H9 (cell line): ENCODE data around the gene IP6K3. TPM values are rescaled to one million over a fixed set of nuclear protein-coding genes. Genes with fewer than 3 reads are reported as not detected.

Experiments used
- DNase-seq: peaks from one replicate; pipeline ENCODE4 v3.0.0-alpha.2; 2017
- H2AFZ ChIP-seq: one replicate; pipeline ENCODE4 v1.6.1; 2013; ENCODE audit warnings: mild to moderate bottlenecking, low read length, control low read depth, moderate library complexity
- H2AK5ac ChIP-seq: 2 replicates; pipeline ENCODE4 v1.6.1; 2013; ENCODE audit warnings: low read length, control low read depth, mixed read lengths; ENCODE audit not compliant: insufficient read length
- H2BK120ac ChIP-seq: one replicate; pipeline ENCODE4 v1.6.1; 2013; ENCODE audit warnings: low read depth, mild to moderate bottlenecking, low read length, control low read depth, inconsistent platforms; ENCODE audit not compliant: poor library complexity, severe bottlenecking
- H2BK12ac ChIP-seq: 2 replicates; pipeline ENCODE4 v1.6.1; 2013; ENCODE audit warnings: low read length, control low read depth, mixed read lengths, low read depth; ENCODE audit not compliant: insufficient read length
- H2BK15ac ChIP-seq: 2 replicates; pipeline ENCODE4 v1.6.1; 2013; ENCODE audit warnings: low read depth, low read length, control low read depth
- H2BK20ac ChIP-seq: one replicate; pipeline ENCODE4 v1.6.1; 2013; ENCODE audit warnings: low read depth, mild to moderate bottlenecking, low read length, control low read depth, inconsistent platforms; ENCODE audit not compliant: poor library complexity, severe bottlenecking
- H2BK5ac ChIP-seq: 2 replicates; pipeline ENCODE4 v1.6.1; 2013; ENCODE audit warnings: low read length, control low read depth, mixed read lengths; ENCODE audit not compliant: insufficient read length
- H3K14ac ChIP-seq: 2 replicates; pipeline ENCODE4 v1.6.1; 2013; ENCODE audit warnings: low read length, control low read depth; ENCODE audit not compliant: insufficient read depth
- H3K18ac ChIP-seq: 2 replicates; pipeline ENCODE4 v1.6.1; 2013; ENCODE audit warnings: low read depth, mild to moderate bottlenecking, mixed read lengths, low read length, control low read depth; ENCODE audit not compliant: insufficient read length
- H3K23ac ChIP-seq: 2 replicates; pipeline ENCODE4 v1.6.1; 2013; ENCODE audit warnings: low read length, control low read depth, mixed read lengths, low read depth; ENCODE audit not compliant: insufficient read length
- H3K23me2 ChIP-seq: 2 replicates; pipeline ENCODE4 v1.6.1; 2013; ENCODE audit warnings: low read depth, mild to moderate bottlenecking, mixed read lengths, low read length, control low read depth; ENCODE audit not compliant: insufficient read length, poor library complexity, severe bottlenecking
- H3K27ac ChIP-seq: 2 replicates; pipeline ENCODE4 v1.5.1; 2013; ENCODE audit warnings: low read length, control low read depth, mixed read lengths, low read depth; ENCODE audit not compliant: insufficient read length
- H3K27me3 ChIP-seq: 2 replicates; pipeline ENCODE4 v1.6.1; 2013; ENCODE audit warnings: low read length, control low read depth, inconsistent platforms; ENCODE audit not compliant: insufficient read depth
- H3K4ac ChIP-seq: 2 replicates; pipeline ENCODE4 v1.6.1; 2013; ENCODE audit warnings: low read depth, mild to moderate bottlenecking, control low read depth, inconsistent platforms, low read length, moderate library complexity
- H3K4me1 ChIP-seq: 2 replicates; pipeline ENCODE4 v1.6.1; 2013; ENCODE audit warnings: low read length, control low read depth, inconsistent platforms; ENCODE audit not compliant: insufficient read depth
- H3K4me2 ChIP-seq: 2 replicates; pipeline ENCODE4 v1.6.1; 2013; ENCODE audit warnings: low read length, control low read depth, mixed read lengths; ENCODE audit not compliant: insufficient read length, insufficient read depth
- H3K56ac ChIP-seq: 2 replicates; pipeline ENCODE4 v1.6.1; 2013; ENCODE audit warnings: low read depth, mild to moderate bottlenecking, mixed read lengths, low read length, control low read depth; ENCODE audit not compliant: insufficient read length
- H3K79me1 ChIP-seq: 2 replicates; pipeline ENCODE4 v1.6.1; 2013; ENCODE audit warnings: low read depth, mild to moderate bottlenecking, moderate library complexity, low read length, control low read depth, inconsistent platforms; ENCODE audit not compliant: insufficient read depth, poor library complexity, severe bottlenecking
- H3K79me2 ChIP-seq: 2 replicates; pipeline ENCODE4 v1.6.1; 2013; ENCODE audit warnings: low read length, control low read depth, inconsistent platforms; ENCODE audit not compliant: insufficient read depth
- H3K9ac ChIP-seq: 2 replicates; pipeline ENCODE4 v1.6.1; 2013; ENCODE audit warnings: low read length, control low read depth, mixed read lengths; ENCODE audit not compliant: insufficient read length; ENCODE audit errors: extremely low read depth
- H3K9me3 ChIP-seq: one replicate; pipeline ENCODE4 v1.6.1; 2013; ENCODE audit warnings: low read depth, low read length, inconsistent platforms; ENCODE audit not compliant: control insufficient read depth
- H3T11ph ChIP-seq: one replicate; pipeline ENCODE4 v1.6.1; 2013; ENCODE audit warnings: mild to moderate bottlenecking, low read length, control low read depth, inconsistent platforms
- H4K20me1 ChIP-seq: one replicate; pipeline ENCODE4 v1.6.1; 2013; ENCODE audit not compliant: control insufficient read depth, insufficient read length, insufficient read depth
- H4K5ac ChIP-seq: 2 replicates; pipeline ENCODE4 v1.6.1; 2013; ENCODE audit warnings: low read depth, mild to moderate bottlenecking, mixed read lengths, low read length, control low read depth; ENCODE audit not compliant: insufficient read length
- H4K8ac ChIP-seq: replicated peaks from 2 replicates; pipeline ENCODE4 v1.6.1; 2013; ENCODE audit warnings: low read length, control low read depth, mixed read lengths, low read depth; ENCODE audit not compliant: insufficient read length
- H4K91ac ChIP-seq: 2 replicates; pipeline ENCODE4 v1.6.1; 2013; ENCODE audit warnings: low read depth, mild to moderate bottlenecking, moderate library complexity, mixed read lengths, low read length, control low read depth; ENCODE audit not compliant: insufficient read length
- H3K27ac Mint-ChIP-seq, 3 experiments: 2 replicates in 2 of 3; 3 replicates in 1 of 3; pipeline ENCODE4 v1.8.0; 2020 to 2021; ENCODE audit warnings: mixed read lengths in 3 of 3, mild to moderate bottlenecking in 1 of 3, moderate library complexity in 1 of 3
- H3K27me3 Mint-ChIP-seq: 2 replicates; pipeline ENCODE4 v1.8.0; 2021; ENCODE audit warnings: low read depth, mild to moderate bottlenecking, moderate library complexity, mixed read lengths
- H3K36me3 Mint-ChIP-seq, 3 experiments: 2 replicates in 2 of 3; 3 replicates in 1 of 3; pipeline ENCODE4 v1.8.0; 2020 to 2021; ENCODE audit warnings: low read depth in 3 of 3, mixed read lengths in 3 of 3; ENCODE audit not compliant: insufficient read depth in 1 of 3
- H3K4me1 Mint-ChIP-seq, 2 experiments: 2 replicates each; pipeline ENCODE4 v1.8.0; 2020; ENCODE audit warnings: mixed read lengths in 2 of 2
- H3K4me3 Mint-ChIP-seq, 2 experiments: 2 replicates in 1 of 2; 3 replicates in 1 of 2; pipeline ENCODE4 v1.8.0; 2020 to 2021; ENCODE audit warnings: mild to moderate bottlenecking in 2 of 2, mixed read lengths in 2 of 2, moderate library complexity in 1 of 2
- H3K9me3 Mint-ChIP-seq, 2 experiments: 2 replicates in 1 of 2; 3 replicates in 1 of 2; pipeline ENCODE4 v1.8.0; 2020; ENCODE audit warnings: mild to moderate bottlenecking in 2 of 2, mixed read lengths in 2 of 2, moderate library complexity in 1 of 2
- WGBS: extraction: QIAGEN DNeasy Blood & Tissue Kit; methylation state at CpG from one replicate; pipeline ENCODE4 v1.1.7; 2013; ENCODE audit warnings: missing lambda C conversion rate, low lambda C conversion rate, mixed read lengths; ENCODE audit not compliant: insufficient read length; ENCODE audit errors: extremely low coverage; 5-methylcytosine and 5-hydroxymethylcytosine counted together
- total RNA-seq: library from RNA; stranded (reverse); gene quantifications from 2 replicates; pipeline ENCODE4 v1.2.1, GENCODE V29; 2021
- TF ChIP-seq, protein P1 (sequence below): fragments of 200-600 bp; sonication (generic); conservative IDR thresholded peaks from 3 replicates; pipeline ENCODE4 v1.8.0; 2021; ENCODE audit warnings: antibody characterized with exemption, mild to moderate bottlenecking

Gene IP6K3
- total RNA-seq, 1 experiment from 2014 or later, result 0.46 TPM

- H3K36me3 Mint-ChIP-seq, result peaks cover 36 to 79% (median 66%) of the 10 kb centered on the region in 3 experiments
- no peak overlapping the region for H2BK5ac ChIP-seq
- no peak overlapping the region for H2AK5ac ChIP-seq
- no peaks in the 10 kb centered on the region for H3K9me3 Mint-ChIP-seq
- H3K27ac Mint-ChIP-seq, result peak overlapping the region in 1 of 3 experiments; percentile 68; a peak in 1 of 7 replicates
- no peaks in the 10 kb centered on the region for H3K27me3 ChIP-seq
- H2BK15ac ChIP-seq, result no peak overlapping the region
- H3K4me2 ChIP-seq, result no peak overlapping the region
- H4K8ac ChIP-seq, result no peak overlapping the region
- no peak overlapping the region for H3T11ph ChIP-seq
- no peaks in the 10 kb centered on the region for H4K20me1 ChIP-seq
- no peak for DNase-seq
- H4K91ac ChIP-seq, result no peak overlapping the region
- no peak overlapping the region for H3K9ac ChIP-seq
- TF ChIP-seq, protein P1, sequence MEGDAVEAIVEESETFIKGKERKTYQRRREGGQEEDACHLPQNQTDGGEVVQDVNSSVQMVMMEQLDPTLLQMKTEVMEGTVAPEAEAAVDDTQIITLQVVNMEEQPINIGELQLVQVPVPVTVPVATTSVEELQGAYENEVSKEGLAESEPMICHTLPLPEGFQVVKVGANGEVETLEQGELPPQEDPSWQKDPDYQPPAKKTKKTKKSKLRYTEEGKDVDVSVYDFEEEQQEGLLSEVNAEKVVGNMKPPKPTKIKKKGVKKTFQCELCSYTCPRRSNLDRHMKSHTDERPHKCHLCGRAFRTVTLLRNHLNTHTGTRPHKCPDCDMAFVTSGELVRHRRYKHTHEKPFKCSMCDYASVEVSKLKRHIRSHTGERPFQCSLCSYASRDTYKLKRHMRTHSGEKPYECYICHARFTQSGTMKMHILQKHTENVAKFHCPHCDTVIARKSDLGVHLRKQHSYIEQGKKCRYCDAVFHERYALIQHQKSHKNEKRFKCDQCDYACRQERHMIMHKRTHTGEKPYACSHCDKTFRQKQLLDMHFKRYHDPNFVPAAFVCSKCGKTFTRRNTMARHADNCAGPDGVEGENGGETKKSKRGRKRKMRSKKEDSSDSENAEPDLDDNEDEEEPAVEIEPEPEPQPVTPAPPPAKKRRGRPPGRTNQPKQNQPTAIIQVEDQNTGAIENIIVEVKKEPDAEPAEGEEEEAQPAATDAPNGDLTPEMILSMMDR, result no peak
- H2BK12ac ChIP-seq, result no peak overlapping the region
- no peaks in the 10 kb centered on the region for H3K79me2 ChIP-seq
- H2BK20ac ChIP-seq, result no peak overlapping the region
- H3K27me3 Mint-ChIP-seq, result no peaks in the 10 kb centered on the region; the same call in 1 of the 2 replicates
- no peak overlapping the region for H3K4me3 Mint-ChIP-seq
- H3K4me1 ChIP-seq, result no peaks in the 10 kb centered on the region
- no peak overlapping the region for H3K23ac ChIP-seq
- no peak overlapping the region for H3K4ac ChIP-seq
- no peak overlapping the region for H2AFZ ChIP-seq
- H3K4me1 Mint-ChIP-seq, result peaks cover 0 to 4% of the 10 kb centered on the region in 2 experiments; a peak in 1 of 4 replicates
- H3K56ac ChIP-seq, result no peak overlapping the region
- no peak overlapping the region for H3K18ac ChIP-seq
- no peak overlapping the region for H2BK120ac ChIP-seq
- H3K14ac ChIP-seq, result no peak overlapping the region
- H3K27ac ChIP-seq, result no peak overlapping the region
- no CpG with 5 or more reads among the region's 15 CpGs for WGBS
- no peaks in the 10 kb centered on the region for H3K79me1 ChIP-seq
- H3K23me2 ChIP-seq, result no peaks in the 10 kb centered on the region
- no peaks in the 10 kb centered on the region for H3K9me3 ChIP-seq
- H4K5ac ChIP-seq, result no peak overlapping the region
Measured at GRCh38 chr6:33676416-33677142, 70.1 kb downstream of the IP6K3 start.
